Stomach smooth muscle (tissue), 2 donors: Measurements from ENCODE around the gene CDH11.
A peak's percentile ranks its signal among the peaks of the same experiment; 100 is the strongest.

Experiments
- H3K27ac ChIP-seq: one replicate; pipeline ENCODE4 v1.7.0; 2013; ENCODE audit warnings: mild to moderate bottlenecking, low read length, inconsistent platforms
- H3K27me3 ChIP-seq, 2 donors: one replicate each; pipeline ENCODE4 v1.7.0; 2013; ENCODE audit warnings: low read length in 2 of 2; ENCODE audit not compliant: insufficient read depth in 2 of 2, control insufficient read depth in 1 of 2
- H3K36me3 ChIP-seq, 2 donors: one replicate each; pipeline ENCODE4 v1.7.0; 2013; ENCODE audit warnings: low read length in 2 of 2; ENCODE audit not compliant: control insufficient read depth in 2 of 2, insufficient read depth in 2 of 2
- H3K4me1 ChIP-seq: one replicate; pipeline ENCODE4 v1.7.0; 2013; ENCODE audit warnings: low read length; ENCODE audit not compliant: control insufficient read depth, insufficient read depth
- H3K4me3 ChIP-seq, 2 donors: one replicate each; pipeline ENCODE4 v1.7.0; 2013; ENCODE audit warnings: low read length in 2 of 2
- H3K9ac ChIP-seq, 2 donors: one replicate each; pipeline ENCODE4 v1.7.0; 2013; ENCODE audit warnings: low read length in 2 of 2, mild to moderate bottlenecking in 1 of 2
- H3K9me3 ChIP-seq, 2 donors: one replicate each; pipeline ENCODE4 v1.7.0; 2013; ENCODE audit warnings: low read length in 2 of 2; ENCODE audit not compliant: control insufficient read depth in 2 of 2
- donor health status: healthy.
- donor health status: Pancreatic carcinoma.

Gene CDH11

GRCh38 chr16:65070831-65071432, 50.9 kb downstream of the CDH11 start:
- Histone ChIP-seq H3K9me3 (no peaks in the 10 kb centered on the region), H3K9ac (peak overlapping the region; percentile 54 to 66), H3K4me1 (peaks cover 35% of the 10 kb centered on the region), H3K36me3 (no peaks in the 10 kb centered on the region), H3K27ac (peak overlapping the region; percentile 91), H3K4me3 (peak overlapping the region; percentile 55 to 71), H3K27me3 (no peaks in the 10 kb centered on the region)

- Histone ChIP-seq H3K27ac (no peak overlapping the region), H3K4me1 (peaks cover 34% of the 10 kb centered on the region), H3K4me3 (no peak overlapping the region), H3K9me3 (no peaks in the 10 kb centered on the region), H3K9ac (no peak overlapping the region), H3K36me3 (no peaks in the 10 kb centered on the region), H3K27me3 (no peaks in the 10 kb centered on the region)
These were observed 52.1 kb downstream of the CDH11 start for GRCh38 chr16:65069766-65070165.

GRCh38 chr16:65069065-65069464, 52.8 kb downstream of the CDH11 start:
- Histone ChIP-seq H3K9ac (no peak overlapping the region), H3K4me3 (no peak overlapping the region), H3K27ac (no peak overlapping the region), H3K4me1 (peaks cover 32% of the 10 kb centered on the region), H3K36me3 (peaks cover 0 to under 1% of the 10 kb centered on the region in 2 donors), H3K27me3 (no peaks in the 10 kb centered on the region), H3K9me3 (no peaks in the 10 kb centered on the region)

- H3K27ac ChIP-seq, result no peak overlapping the region
- H3K27me3 ChIP-seq, result no peaks in the 10 kb centered on the region
- no peak overlapping the region for H3K4me3 ChIP-seq
- H3K9ac ChIP-seq, result no peak overlapping the region
- H3K4me1 ChIP-seq, result peaks cover 32% of the 10 kb centered on the region
- H3K9me3 ChIP-seq, result no peaks in the 10 kb centered on the region
- H3K36me3 ChIP-seq, result peaks cover 0 to 2% of the 10 kb centered on the region in 2 donors
These were observed 53.6 kb downstream of the CDH11 start for GRCh38 chr16:65068151-65068740.

GRCh38 chr16:65066651-65067050, 55.2 kb downstream of the CDH11 start:
- Histone ChIP-seq H3K9ac (no peak overlapping the region), H3K27me3 (no peaks in the 10 kb centered on the region), H3K4me1 (peaks cover 26% of the 10 kb centered on the region), H3K27ac (no peak overlapping the region), H3K9me3 (no peaks in the 10 kb centered on the region), H3K36me3 (peaks cover 0 to 2% of the 10 kb centered on the region in 2 donors), H3K4me3 (no peak overlapping the region)

- no peaks in the 10 kb centered on the region for H3K9me3 ChIP-seq
- no peak overlapping the region for H3K9ac ChIP-seq
- H3K4me1 ChIP-seq, result peaks cover 10% of the 10 kb centered on the region
- no peaks in the 10 kb centered on the region for H3K27me3 ChIP-seq
- no peak overlapping the region for H3K4me3 ChIP-seq
- H3K36me3 ChIP-seq, result peaks cover 0 to 2% of the 10 kb centered on the region in 2 donors
- no peak overlapping the region for H3K27ac ChIP-seq
These were observed 56.8 kb downstream of the CDH11 start for GRCh38 chr16:65065031-65065430.

GRCh38 chr16:65064131-65064530, 57.7 kb downstream of the CDH11 start:
- Histone ChIP-seq H3K4me3 (no peak overlapping the region), H3K36me3 (peaks cover 0 to 2% of the 10 kb centered on the region in 2 donors), H3K9ac (no peak overlapping the region), H3K27ac (no peak overlapping the region), H3K27me3 (no peaks in the 10 kb centered on the region), H3K9me3 (no peaks in the 10 kb centered on the region), H3K4me1 (peaks cover 6% of the 10 kb centered on the region)

- Histone ChIP-seq H3K27ac (no peak overlapping the region), H3K9ac (no peak overlapping the region), H3K4me3 (no peak overlapping the region), H3K36me3 (peaks cover 0 to 3% of the 10 kb centered on the region in 2 donors), H3K4me1 (peaks cover 3% of the 10 kb centered on the region), H3K27me3 (no peaks in the 10 kb centered on the region), H3K9me3 (no peaks in the 10 kb centered on the region)
These were observed 58.9 kb downstream of the CDH11 start for GRCh38 chr16:65062736-65063583.

- H3K27me3 ChIP-seq, result no peaks in the 10 kb centered on the region
- no peaks in the 10 kb centered on the region for H3K9me3 ChIP-seq
- no peak overlapping the region for H3K9ac ChIP-seq
- H3K4me1 ChIP-seq, result peaks cover 6% of the 10 kb centered on the region
- no peak overlapping the region for H3K27ac ChIP-seq
- H3K36me3 ChIP-seq, result peaks cover 0 to 5% of the 10 kb centered on the region in 2 donors
- H3K4me3 ChIP-seq, result no peak overlapping the region
These were observed 59.8 kb downstream of the CDH11 start for GRCh38 chr16:65061935-65062518.

- H3K4me1 ChIP-seq, result peaks cover 7% of the 10 kb centered on the region
- H3K27me3 ChIP-seq, result no peaks in the 10 kb centered on the region
- no peak overlapping the region for H3K9ac ChIP-seq
- H3K27ac ChIP-seq, result no peak overlapping the region
- H3K36me3 ChIP-seq, result peaks cover 0 to 5% of the 10 kb centered on the region in 2 donors
- no peak overlapping the region for H3K4me3 ChIP-seq
- H3K9me3 ChIP-seq, result no peaks in the 10 kb centered on the region
These were observed 60.6 kb downstream of the CDH11 start for GRCh38 chr16:65061263-65061662.
